GM21515 (cell line): Measurements from ENCODE around the gene TMBIM4.
"Not testable (repeated sequence)": the region's sequence is repeated elsewhere in the genome, so short reads cannot be mapped to it uniquely, and the experiment has no call there.

Experiments used
- ATAC-seq: cut with Tn5 transposase; IDR thresholded peaks from one replicate; pipeline ENCODE4 v1.9.1; 2021; ENCODE audit not compliant: unreplicated experiment

TMBIM4 gene

GRCh38 chr12:66169221-66170170 lies at the start of gene TMBIM4:
Gene TMBIM4 (minus strand): TSS chr12:66169996. CDS start chr12:66169951, 45 bp downstream.
- peak; percentile 91 for ATAC-seq

GRCh38 chr12:66217342-66217917 lies 47.6 kb upstream of the TMBIM4 start:
- ATAC-seq: no peak

GRCh38 chr12:66213011-66213410 lies 43.2 kb upstream of the TMBIM4 start:
- ATAC-seq: not testable (repeated sequence)

GRCh38 chr12:66211573-66211972 lies 41.8 kb upstream of the TMBIM4 start:
- ATAC-seq: not testable (repeated sequence)

- no peak for ATAC-seq
Measured at GRCh38 chr12:66210840-66211239, 41.0 kb upstream of the TMBIM4 start.

- ATAC-seq: no peak
Measured at GRCh38 chr12:66206141-66206540, 36.3 kb upstream of the TMBIM4 start.

- no peak for ATAC-seq
Measured at GRCh38 chr12:66203820-66204219, 34.0 kb upstream of the TMBIM4 start.

- ATAC-seq: no peak
Measured at GRCh38 chr12:66199831-66200509, 30.2 kb upstream of the TMBIM4 start.

GRCh38 chr12:66199141-66199540 lies 29.3 kb upstream of the TMBIM4 start:
- no peak for ATAC-seq

GRCh38 chr12:66197495-66197921 lies 27.7 kb upstream of the TMBIM4 start:
- no peak for ATAC-seq

GRCh38 chr12:66196806-66197205 lies 27.0 kb upstream of the TMBIM4 start:
- ATAC-seq: peak; percentile 91

- no peak for ATAC-seq
Measured at GRCh38 chr12:66195242-66195641, 25.4 kb upstream of the TMBIM4 start.

GRCh38 chr12:66194122-66194521 lies 24.3 kb upstream of the TMBIM4 start:
- no peak for ATAC-seq

GRCh38 chr12:66191547-66192126 lies 21.8 kb upstream of the TMBIM4 start:
- no peak for ATAC-seq

GRCh38 chr12:66190519-66191370 lies 20.9 kb upstream of the TMBIM4 start:
- ATAC-seq: no peak

- no peak for ATAC-seq
Measured at GRCh38 chr12:66189889-66190288, 20.1 kb upstream of the TMBIM4 start.

- ATAC-seq: no peak
Measured at GRCh38 chr12:66189486-66189843, 19.7 kb upstream of the TMBIM4 start.

GRCh38 chr12:66188584-66189485 lies 19.0 kb upstream of the TMBIM4 start, which contains the start of gene IRAK3:
Gene IRAK3 (plus strand): TSS chr12:66189214. CDS start chr12:66189300, 86 bp downstream.
- peak; percentile 47 for ATAC-seq

- ATAC-seq: no peak
Measured at GRCh38 chr12:66187821-66188220, 18.0 kb upstream of the TMBIM4 start.
